Measurements from ENCODE around the gene RPL22L1. TPM values are rescaled to one million over a fixed set of nuclear protein-coding genes. Genes with fewer than 3 reads are reported as not detected.

The RPL22L1 gene
- total RNA-seq, 1 donor from 2014 or later: 95.6 TPM

- Histone ChIP-seq H3K27ac (ENCODE audit: low read depth, low read length) (no peak overlapping the region), H2AFZ (ENCODE audit: low read depth, low read length) (no peak overlapping the region), H3K4me3 (ENCODE audit: insufficient read depth, low read depth, low read length) (no peak overlapping the region), H3K36me3 (ENCODE audit: insufficient read depth, low read length) (no peaks in the 10 kb centered on the region), H3K9ac (ENCODE audit: low read length) (no peak overlapping the region), H4K20me1 (ENCODE audit: insufficient read depth, low read length) (no peaks in the 10 kb centered on the region), H3K4me1 (ENCODE audit: insufficient read depth, low read length) (no peaks in the 10 kb centered on the region), H3K4me2 (ENCODE audit: low read length) (no peak overlapping the region), H3K27me3 (ENCODE audit: insufficient read depth, low read length) (peaks cover 7% of the 10 kb centered on the region), H3K79me2 (ENCODE audit: insufficient read depth, low read length) (no peaks in the 10 kb centered on the region), H3K9me3 (ENCODE audit: insufficient read depth, low read depth, low read length) (no peaks in the 10 kb centered on the region)
- Mint-ChIP-seq H3K4me1 (ENCODE audit: low read depth, unreplicated experiment) (no peaks in the 10 kb centered on the region), H3K9me3 (ENCODE audit: unreplicated experiment) (no peaks in the 10 kb centered on the region), H3K36me3 (ENCODE audit: low read depth, unreplicated experiment) (no peaks in the 10 kb centered on the region), H3K27ac (ENCODE audit: unreplicated experiment) (no peak overlapping the region), H3K4me3 (ENCODE audit: unreplicated experiment) (no peak overlapping the region), H3K27me3 (ENCODE audit: low read depth, unreplicated experiment) (peaks cover 1% of the 10 kb centered on the region)
- DNase-seq (ENCODE audit: low read depth) (no peak), FAIRE-seq (no peak)
- TF ChIP-seq EZH2 (IDR thresholded peaks at IDR 0.05; ENCODE audit: insufficient read depth, low read length) (no peak), CTCF (IDR thresholded peaks at IDR 0.05; ENCODE audit: insufficient read depth, low read depth, low read length) (no peak)
Measured at GRCh38 chr3:170839518-170840100, 30.4 kb downstream of the RPL22L1 start.

- no peaks in the 10 kb centered on the region for H3K36me3 Mint-ChIP-seq (ENCODE audit: low read depth, unreplicated experiment)
- H3K27ac ChIP-seq (ENCODE audit: low read depth, low read length): no peak overlapping the region
- H3K4me1 Mint-ChIP-seq (ENCODE audit: low read depth, unreplicated experiment): no peaks in the 10 kb centered on the region
- H4K20me1 ChIP-seq (ENCODE audit: insufficient read depth, low read length): no peaks in the 10 kb centered on the region
- H3K9ac ChIP-seq (ENCODE audit: low read length): no peak overlapping the region
- H3K4me3 Mint-ChIP-seq (ENCODE audit: unreplicated experiment): no peak overlapping the region
- FAIRE-seq: no peak
- no peaks in the 10 kb centered on the region for H3K9me3 Mint-ChIP-seq (ENCODE audit: unreplicated experiment)
- no peak for TF ChIP-seq CTCF (IDR thresholded peaks at IDR 0.05; ENCODE audit: insufficient read depth, low read depth, low read length)
- no peak for TF ChIP-seq EZH2 (IDR thresholded peaks at IDR 0.05; ENCODE audit: insufficient read depth, low read length)
- H2AFZ ChIP-seq (ENCODE audit: low read depth, low read length): no peak overlapping the region
- no peak for DNase-seq (ENCODE audit: low read depth)
- H3K4me1 ChIP-seq (ENCODE audit: insufficient read depth, low read length): no peaks in the 10 kb centered on the region
- H3K27ac Mint-ChIP-seq (ENCODE audit: unreplicated experiment): no peak overlapping the region
- H3K79me2 ChIP-seq (ENCODE audit: insufficient read depth, low read length): no peaks in the 10 kb centered on the region
- peaks cover 3% of the 10 kb centered on the region for H3K27me3 Mint-ChIP-seq (ENCODE audit: low read depth, unreplicated experiment)
- H3K36me3 ChIP-seq (ENCODE audit: insufficient read depth, low read length): no peaks in the 10 kb centered on the region
- no peak overlapping the region for H3K4me3 ChIP-seq (ENCODE audit: insufficient read depth, low read depth, low read length)
- H3K4me2 ChIP-seq (ENCODE audit: low read length): no peak overlapping the region
- no peaks in the 10 kb centered on the region for H3K9me3 ChIP-seq (ENCODE audit: insufficient read depth, low read depth, low read length)
- H3K27me3 ChIP-seq (ENCODE audit: insufficient read depth, low read length): peaks cover 7% of the 10 kb centered on the region
Measured at GRCh38 chr3:170836491-170836890, 33.5 kb downstream of the RPL22L1 start.

GRCh38 chr3:170835336-170835735 is 34.7 kb downstream of the RPL22L1 start:
- Histone ChIP-seq H3K4me1 (ENCODE audit: insufficient read depth, low read length) (no peaks in the 10 kb centered on the region), H2AFZ (ENCODE audit: low read depth, low read length) (no peak overlapping the region), H3K27ac (ENCODE audit: low read depth, low read length) (no peak overlapping the region), H4K20me1 (ENCODE audit: insufficient read depth, low read length) (no peaks in the 10 kb centered on the region), H3K4me3 (ENCODE audit: insufficient read depth, low read depth, low read length) (no peak overlapping the region), H3K36me3 (ENCODE audit: insufficient read depth, low read length) (no peaks in the 10 kb centered on the region), H3K4me2 (ENCODE audit: low read length) (no peak overlapping the region), H3K79me2 (ENCODE audit: insufficient read depth, low read length) (no peaks in the 10 kb centered on the region), H3K9ac (ENCODE audit: low read length) (no peak overlapping the region), H3K9me3 (ENCODE audit: insufficient read depth, low read depth, low read length) (no peaks in the 10 kb centered on the region), H3K27me3 (ENCODE audit: insufficient read depth, low read length) (peaks cover 7% of the 10 kb centered on the region)
- Mint-ChIP-seq H3K9me3 (ENCODE audit: unreplicated experiment) (no peaks in the 10 kb centered on the region), H3K27ac (ENCODE audit: unreplicated experiment) (no peak overlapping the region), H3K4me3 (ENCODE audit: unreplicated experiment) (no peak overlapping the region), H3K4me1 (ENCODE audit: low read depth, unreplicated experiment) (no peaks in the 10 kb centered on the region), H3K36me3 (ENCODE audit: low read depth, unreplicated experiment) (no peaks in the 10 kb centered on the region), H3K27me3 (ENCODE audit: low read depth, unreplicated experiment) (peaks cover 3% of the 10 kb centered on the region)
- FAIRE-seq: no peak
- no peak for TF ChIP-seq EZH2 (IDR thresholded peaks at IDR 0.05; ENCODE audit: insufficient read depth, low read length)
- no peak for TF ChIP-seq CTCF (IDR thresholded peaks at IDR 0.05; ENCODE audit: insufficient read depth, low read depth, low read length)
- no peak for DNase-seq (ENCODE audit: low read depth)
